DLD1 (cell line): ENCODE data around the gene SLC35F4.

Experiments used
- in situ Hi-C: cut with HindIII; loops from 2 replicates; pipeline ENCODE4 v1.10.0; 2017; ENCODE audit warnings: low sequenced_read_pairs

The SLC35F4 gene

GRCh38 chr14:57851354-57851753 lies 14.5 kb downstream of the SLC35F4 start:
- in situ Hi-C loops = no loop called here

GRCh38 chr14:57848786-57849185 lies 17.1 kb downstream of the SLC35F4 start:
- in situ Hi-C loops = no loop called here

- in situ Hi-C loops = no loop called here
Observed at GRCh38 chr14:57848353-57848752, 17.5 kb downstream of the SLC35F4 start.

- in situ Hi-C loops = no loop called here
Observed at GRCh38 chr14:57847706-57848105, 18.2 kb downstream of the SLC35F4 start.

GRCh38 chr14:57847096-57847495 lies 18.8 kb downstream of the SLC35F4 start:
- in situ Hi-C loops = no loop called here

- in situ Hi-C loops = no loop called here
Observed at GRCh38 chr14:57846596-57846995, 19.3 kb downstream of the SLC35F4 start.

- in situ Hi-C loops = no loop called here
Observed at GRCh38 chr14:57845802-57846531, 19.9 kb downstream of the SLC35F4 start.

GRCh38 chr14:57845316-57845715 lies 20.6 kb downstream of the SLC35F4 start:
- in situ Hi-C loops = no loop called here

- in situ Hi-C loops = no loop called here
Observed at GRCh38 chr14:57837267-57837666, 28.6 kb downstream of the SLC35F4 start.

GRCh38 chr14:57835766-57836165 lies 30.1 kb downstream of the SLC35F4 start:
- in situ Hi-C loops = no loop called here

GRCh38 chr14:57834961-57835360 lies 30.9 kb downstream of the SLC35F4 start:
- in situ Hi-C loops = no loop called here

- in situ Hi-C loops = no loop called here
Observed at GRCh38 chr14:57834001-57834598, 31.8 kb downstream of the SLC35F4 start.

- in situ Hi-C loops = no loop called here
Observed at GRCh38 chr14:57833323-57833722, 32.6 kb downstream of the SLC35F4 start.

- in situ Hi-C loops = no loop called here
Observed at GRCh38 chr14:57831981-57832380, 33.9 kb downstream of the SLC35F4 start.

- in situ Hi-C loops = no loop called here
Observed at GRCh38 chr14:57828713-57829112, 37.2 kb downstream of the SLC35F4 start.

- in situ Hi-C loops = no loop called here
Observed at GRCh38 chr14:57823015-57823660, 42.8 kb downstream of the SLC35F4 start.

- in situ Hi-C loops = no loop called here
Observed at GRCh38 chr14:57822081-57822480, 43.8 kb downstream of the SLC35F4 start.

GRCh38 chr14:57820581-57820980 lies 45.3 kb downstream of the SLC35F4 start:
- in situ Hi-C loops = no loop called here

- in situ Hi-C loops = no loop called here
Observed at GRCh38 chr14:57818511-57818910, 47.4 kb downstream of the SLC35F4 start.

- in situ Hi-C loops = no loop called here
Observed at GRCh38 chr14:57816568-57817284, 49.2 kb downstream of the SLC35F4 start.

- in situ Hi-C loops = no loop called here
Observed at GRCh38 chr14:57814726-57815125, 51.2 kb downstream of the SLC35F4 start.
